CD4-positive, alpha-beta T cell treated with Interleukin-17A for 1 hour (primary cell): ENCODE measurements around the gene CTTNBP2.
"Not testable (repeated sequence)": the region's sequence is repeated elsewhere in the genome, so short reads cannot be mapped to it uniquely, and the experiment has no call there.

Source experiments
- DNase-seq: peaks from one replicate; pipeline ENCODE4 v3.0.0-alpha.2; 2020

Gene CTTNBP2

GRCh38 chr7:117737926-117738325 is 135.3 kb downstream of the CTTNBP2 start:
- DNase-seq, result no peak

GRCh38 chr7:117731455-117731854 is 141.8 kb downstream of the CTTNBP2 start:
- DNase-seq, result no peak

- no peak for DNase-seq
Measured at GRCh38 chr7:117730390-117730789, 142.9 kb downstream of the CTTNBP2 start.

GRCh38 chr7:117728890-117729624 is 144.2 kb downstream of the CTTNBP2 start:
- no peak for DNase-seq

GRCh38 chr7:117724898-117725297 is 148.3 kb downstream of the CTTNBP2 start:
- DNase-seq, result no peak

GRCh38 chr7:117719377-117719776 is 153.9 kb downstream of the CTTNBP2 start:
- no peak for DNase-seq

GRCh38 chr7:117718116-117718835 is 155.0 kb downstream of the CTTNBP2 start:
- no peak for DNase-seq

GRCh38 chr7:117717357-117717756 is 155.9 kb downstream of the CTTNBP2 start:
- no peak for DNase-seq

GRCh38 chr7:117716707-117717299 is 156.4 kb downstream of the CTTNBP2 start:
- no peak for DNase-seq

GRCh38 chr7:117715784-117716445 is 157.3 kb downstream of the CTTNBP2 start:
- no peak for DNase-seq

- DNase-seq, result no peak
Measured at GRCh38 chr7:117711556-117711955, 161.7 kb downstream of the CTTNBP2 start.

- DNase-seq, result not testable (repeated sequence)
Measured at GRCh38 chr7:117708173-117708572, 165.1 kb downstream of the CTTNBP2 start.

- no peak for DNase-seq
Measured at GRCh38 chr7:117707080-117707479, 166.2 kb downstream of the CTTNBP2 start.

- DNase-seq, result no peak
Measured at GRCh38 chr7:117706210-117706609, 167.0 kb downstream of the CTTNBP2 start.

GRCh38 chr7:117705630-117706029 is 167.6 kb downstream of the CTTNBP2 start:
- DNase-seq, result no peak

GRCh38 chr7:117704063-117704462 is 169.2 kb downstream of the CTTNBP2 start:
- no peak for DNase-seq

- DNase-seq, result no peak
Measured at GRCh38 chr7:117698018-117698417, 175.2 kb downstream of the CTTNBP2 start.

- no peak for DNase-seq
Measured at GRCh38 chr7:117692338-117692737, 180.9 kb downstream of the CTTNBP2 start.

GRCh38 chr7:117690147-117690546 is 183.1 kb downstream of the CTTNBP2 start:
- DNase-seq, result no peak

- DNase-seq, result no peak
Measured at GRCh38 chr7:117689406-117689805, 183.8 kb downstream of the CTTNBP2 start.

GRCh38 chr7:117688126-117688525 is 185.1 kb downstream of the CTTNBP2 start:
- DNase-seq, result no peak

GRCh38 chr7:117686311-117686935 is 186.8 kb downstream of the CTTNBP2 start:
- DNase-seq, result no peak

GRCh38 chr7:117685795-117686194 is 187.4 kb downstream of the CTTNBP2 start:
- DNase-seq, result no peak
